GM18498 (cell line): ENCODE data around the gene NHLRC3.
"Not testable (repeated sequence)": the region's sequence is repeated elsewhere in the genome, so short reads cannot be mapped to it uniquely, and the experiment has no call there.

Experiments
- ATAC-seq: cut with Tn5 transposase; IDR thresholded peaks from one replicate; pipeline ENCODE4 v1.9.1; 2021; ENCODE audit warnings: mild to moderate bottlenecking, moderate library complexity; ENCODE audit not compliant: unreplicated experiment

NHLRC3 gene

GRCh38 chr13:39037880-39038568 lies at the start of gene NHLRC3, which contains the start of gene PROSER1:
TSS of gene NHLRC3 (plus strand) at chr13:39038456. CDS start at chr13:39038640, 184 bp downstream.
TSS of gene PROSER1 (minus strand) at chr13:39038089. CDS start at chr13:39037242, 847 bp downstream.
- peak; percentile 76 for ATAC-seq

- no peak for ATAC-seq
These were observed 47.6 kb upstream of the NHLRC3 start, which contains the start of gene STOML3 for GRCh38 chr13:38990693-38991092. TSS of gene STOML3 (minus strand) at chr13:38990831. CDS start at chr13:38990721, 110 bp downstream.

GRCh38 chr13:38993381-38993780 lies 44.9 kb upstream of the NHLRC3 start:
- no peak for ATAC-seq

GRCh38 chr13:38998739-38999138 lies 39.5 kb upstream of the NHLRC3 start:
- no peak for ATAC-seq

GRCh38 chr13:39006371-39007111 lies 31.7 kb upstream of the NHLRC3 start:
- not testable (repeated sequence) for ATAC-seq

GRCh38 chr13:39012608-39013007 lies 25.6 kb upstream of the NHLRC3 start:
- no peak for ATAC-seq

GRCh38 chr13:39013462-39013861 lies 24.8 kb upstream of the NHLRC3 start:
- no peak for ATAC-seq

GRCh38 chr13:39016087-39016486 lies 22.2 kb upstream of the NHLRC3 start:
- peak; percentile 97 for ATAC-seq

GRCh38 chr13:39016787-39017186 lies 21.5 kb upstream of the NHLRC3 start:
- ATAC-seq, result peak; percentile 78

- no peak for ATAC-seq
These were observed 17.3 kb upstream of the NHLRC3 start for GRCh38 chr13:39020853-39021462.

GRCh38 chr13:39023316-39023715 lies 14.9 kb upstream of the NHLRC3 start:
- ATAC-seq, result no peak

GRCh38 chr13:39023761-39024160 lies 14.5 kb upstream of the NHLRC3 start:
- no peak for ATAC-seq

- no peak for ATAC-seq
These were observed 12.8 kb upstream of the NHLRC3 start for GRCh38 chr13:39025433-39025839.

- no peak for ATAC-seq
These were observed 6.1 kb upstream of the NHLRC3 start for GRCh38 chr13:39032150-39032549.

GRCh38 chr13:39034085-39034484 lies 4.2 kb upstream of the NHLRC3 start:
- ATAC-seq, result no peak

GRCh38 chr13:39035204-39035603 lies 3.1 kb upstream of the NHLRC3 start:
- no peak for ATAC-seq

- no peak for ATAC-seq
These were observed 2.5 kb upstream of the NHLRC3 start for GRCh38 chr13:39035799-39036198.

- no peak for ATAC-seq
These were observed 2.0 kb upstream of the NHLRC3 start for GRCh38 chr13:39036212-39036611.

- peak; percentile 33 for ATAC-seq
These were observed 811 bp upstream of the NHLRC3 start for GRCh38 chr13:39037410-39037879.

GRCh38 chr13:39038569-39039030 lies 344 bp downstream of the NHLRC3 start:
- peak; percentile 43 for ATAC-seq

- ATAC-seq, result no peak
These were observed 785 bp downstream of the NHLRC3 start for GRCh38 chr13:39039041-39039440.
